Skeletal muscle cell (primary cell): ENCODE measurements around the gene NOL4L.
"Not testable (repeated sequence)": the region's sequence is repeated elsewhere in the genome, so short reads cannot be mapped to it uniquely, and the experiment has no call there.

Experiments
- DNase-seq: peaks from one replicate; pipeline ENCODE4 v3.0.0-alpha.2; 2010; ENCODE audit warnings: low read depth
- H3K4me3 ChIP-seq: 2 replicates; pipeline ENCODE4 v1.5.1; 2011; ENCODE audit warnings: low read depth, mild to moderate bottlenecking, control low read depth, low read length, moderate library complexity

The NOL4L gene

GRCh38 chr20:32467506-32468312 lies 117.4 kb downstream of the NOL4L start:
- DNase-seq: no peak
- H3K4me3 ChIP-seq: no peak overlapping the region

- H3K4me3 ChIP-seq: no peak overlapping the region
- DNase-seq: no peak
Observed at GRCh38 chr20:32466739-32467505, 118.2 kb downstream of the NOL4L start.

GRCh38 chr20:32465901-32466675 lies 119.0 kb downstream of the NOL4L start:
- DNase-seq, H3K4me3 ChIP-seq: not testable (repeated sequence)

- DNase-seq: peak; percentile 62
- no peak overlapping the region for H3K4me3 ChIP-seq
Observed at GRCh38 chr20:32465092-32465900, 119.8 kb downstream of the NOL4L start.

GRCh38 chr20:32464401-32465091 lies 120.6 kb downstream of the NOL4L start:
- DNase-seq: no peak
- no peak overlapping the region for H3K4me3 ChIP-seq

- DNase-seq: no peak
- no peak overlapping the region for H3K4me3 ChIP-seq
Observed at GRCh38 chr20:32463642-32464400, 121.3 kb downstream of the NOL4L start.

GRCh38 chr20:32462900-32463641 lies 122.1 kb downstream of the NOL4L start:
- no peak overlapping the region for H3K4me3 ChIP-seq
- no peak for DNase-seq

GRCh38 chr20:32461836-32462600 lies 123.1 kb downstream of the NOL4L start:
- DNase-seq: no peak
- no peak overlapping the region for H3K4me3 ChIP-seq

GRCh38 chr20:32460683-32461320 lies 124.3 kb downstream of the NOL4L start:
- DNase-seq: no peak
- no peak overlapping the region for H3K4me3 ChIP-seq

GRCh38 chr20:32460231-32460630 lies 124.9 kb downstream of the NOL4L start:
- no peak for DNase-seq

GRCh38 chr20:32458837-32459220 lies 126.3 kb downstream of the NOL4L start:
- no peak for DNase-seq
- no peak overlapping the region for H3K4me3 ChIP-seq

More at GRCh38 chr20:32460231-32460630, 124.9 kb downstream of the NOL4L start:
- no peak overlapping the region for H3K4me3 ChIP-seq

- no peak overlapping the region for H3K4me3 ChIP-seq
- no peak for DNase-seq
Observed at GRCh38 chr20:32458061-32458836, 126.9 kb downstream of the NOL4L start.

GRCh38 chr20:32457479-32457986 lies 127.6 kb downstream of the NOL4L start:
- peak overlapping the region; percentile 46 for H3K4me3 ChIP-seq
- DNase-seq: no peak

- DNase-seq: no peak
- H3K4me3 ChIP-seq: peak overlapping the region; percentile 46
Observed at GRCh38 chr20:32456869-32457478, 128.2 kb downstream of the NOL4L start.
